WTC11 (cell line): ENCODE results near the gene PHYHIPL. TPM values are rescaled to one million over a fixed set of nuclear protein-coding genes. Genes with fewer than 3 reads are reported as not detected.

Source experiments
- ATAC-seq: fragments of 200-7000 bp; cut with Tn5 transposase; 2 replicates; pipeline ENCODE4 v1.10.0; 2021; ENCODE audit warnings: mild to moderate bottlenecking, moderate library complexity
- CTCF ChIA-PET: fragments of 300-600 bp; sonication (Branson Sonifier 250); formaldehyde crosslinking; loops from one replicate; lab custom pipeline; 2021; ENCODE audit warnings: antibody characterized with exemption; lab: Charles Lee
- POLR2A ChIA-PET: fragments of 350-600 bp; sonication (Branson Sonifier 250); formaldehyde crosslinking; loops from one replicate; lab custom pipeline; 2021; ENCODE audit warnings: antibody characterized with exemption; lab: Charles Lee
- DNase-seq: peaks from one replicate; pipeline ENCODE4 v3.0.0; 2021; ENCODE audit warnings: low spot score
- H3K27ac Mint-ChIP-seq: 2 replicates; pipeline ENCODE4 v1.8.0; 2021; ENCODE audit warnings: mixed read lengths
- H3K27me3 Mint-ChIP-seq: 2 replicates; pipeline ENCODE4 v1.8.0; 2021; ENCODE audit warnings: low read depth, mild to moderate bottlenecking, moderate library complexity, mixed read lengths
- H3K36me3 Mint-ChIP-seq: 2 replicates; pipeline ENCODE4 v1.8.0; 2021; ENCODE audit warnings: mixed read lengths
- H3K4me1 Mint-ChIP-seq: 2 replicates; pipeline ENCODE4 v1.8.0; 2022; ENCODE audit warnings: mixed read lengths
- H3K4me3 Mint-ChIP-seq: 2 replicates; pipeline ENCODE4 v1.8.0; 2021; ENCODE audit warnings: mild to moderate bottlenecking, moderate library complexity, mixed read lengths
- H3K9me3 Mint-ChIP-seq: 2 replicates; pipeline ENCODE4 v1.8.0; 2021; ENCODE audit warnings: mixed read lengths
- CREM ChIP-seq: sonication (generic); formaldehyde crosslinking; IDR thresholded peaks from 2 replicates; pipeline ENCODE4 v1.8.1; 2022; ENCODE audit warnings: mild to moderate bottlenecking, missing genetic modification reagents, moderate library complexity
- EMX1 ChIP-seq: fragments of 250-450 bp; sonication (Bioruptor Pico); IDR thresholded peaks from 2 replicates; pipeline ENCODE4 v1.8.0; 2021; ENCODE audit warnings: mild to moderate bottlenecking
- GABPB1 ChIP-seq: sonication (generic); formaldehyde crosslinking; IDR thresholded peaks from 2 replicates; pipeline ENCODE4 v1.8.1; 2023; ENCODE audit warnings: mild to moderate bottlenecking, missing genetic modification reagents
- MLX ChIP-seq: sonication (generic); formaldehyde crosslinking; IDR thresholded peaks from 2 replicates; pipeline ENCODE4 v1.8.1; 2023; ENCODE audit warnings: mild to moderate bottlenecking, missing genetic modification reagents, moderate library complexity
- MXD4 ChIP-seq: fragments of 250-450 bp; sonication (Bioruptor Pico); IDR thresholded peaks from 2 replicates; pipeline ENCODE4 v1.8.0; 2021; ENCODE audit warnings: mild to moderate bottlenecking, moderate library complexity, borderline replicate concordance
- NFATC4 ChIP-seq: fragments of 250-450 bp; sonication (Bioruptor Pico); IDR thresholded peaks from 2 replicates; pipeline ENCODE4 v1.9.0; 2021; ENCODE audit warnings: mild to moderate bottlenecking
- NFYB ChIP-seq: sonication (generic); formaldehyde crosslinking; conservative IDR thresholded peaks from 2 replicates; pipeline ENCODE4 v1.8.0; 2022; ENCODE audit warnings: low read depth, missing genetic modification reagents
- NR1H2 ChIP-seq: sonication (generic); formaldehyde crosslinking; IDR thresholded peaks from 2 replicates; pipeline ENCODE4 v1.9.0; 2021; ENCODE audit warnings: mild to moderate bottlenecking, moderate library complexity, missing genetic modification reagents
- NR3C1 ChIP-seq: sonication (generic); formaldehyde crosslinking; conservative IDR thresholded peaks from 2 replicates; pipeline ENCODE4 v1.8.1; 2023; ENCODE audit warnings: low read depth, mild to moderate bottlenecking, missing genetic modification reagents
- RORB ChIP-seq: fragments of 250-450 bp; sonication (Bioruptor Pico); IDR thresholded peaks from 2 replicates; pipeline ENCODE4 v1.9.0; 2021; ENCODE audit warnings: mild to moderate bottlenecking
- SOX15 ChIP-seq: fragments of 250-450 bp; sonication (Bioruptor Pico); IDR thresholded peaks from 2 replicates; pipeline ENCODE4 v1.9.0; 2021; ENCODE audit warnings: mild to moderate bottlenecking
- TCF7 ChIP-seq: sonication (generic); formaldehyde crosslinking; IDR thresholded peaks from 2 replicates; pipeline ENCODE4 v1.8.0; 2022; ENCODE audit warnings: mild to moderate bottlenecking, low read depth, missing genetic modification reagents, moderate library complexity
- TEAD1 ChIP-seq: sonication (generic); formaldehyde crosslinking; IDR thresholded peaks from 2 replicates; pipeline ENCODE4 v1.8.0; 2022; ENCODE audit warnings: mild to moderate bottlenecking, missing genetic modification reagents
- TEAD4 ChIP-seq: sonication (generic); formaldehyde crosslinking; IDR thresholded peaks from 2 replicates; pipeline ENCODE4 v1.8.0; 2022; ENCODE audit warnings: mild to moderate bottlenecking, missing genetic modification reagents
- ZNF423 ChIP-seq: fragments of 250-450 bp; sonication (Bioruptor Pico); IDR thresholded peaks from 2 replicates; pipeline ENCODE4 v2.1.2; 2022; ENCODE audit warnings: mild to moderate bottlenecking, moderate library complexity
- total RNA-seq: library from RNA; stranded (reverse); gene quantifications from 3 replicates; pipeline ENCODE4 v1.2.3, GENCODE V29; 2021
- TF ChIP-seq, protein P1 (sequence below): sonication (generic); formaldehyde crosslinking; IDR thresholded peaks from 2 replicates; pipeline ENCODE4 v1.8.1; 2023; ENCODE audit warnings: mild to moderate bottlenecking, missing genetic modification reagents
- TF ChIP-seq, protein P2 (sequence below): sonication (generic); formaldehyde crosslinking; IDR thresholded peaks from 2 replicates; pipeline ENCODE4 v1.8.1; 2023; ENCODE audit warnings: mild to moderate bottlenecking, missing genetic modification reagents, moderate library complexity
- TF ChIP-seq, protein P3 (sequence below): sonication (generic); formaldehyde crosslinking; IDR thresholded peaks from 2 replicates; pipeline ENCODE4 v1.8.1; 2022; ENCODE audit warnings: missing genetic modification reagents, borderline replicate concordance
- TF ChIP-seq, protein P4 (sequence below): sonication (generic); formaldehyde crosslinking; IDR thresholded peaks from 2 replicates; pipeline ENCODE4 v1.8.1; 2022; ENCODE audit warnings: low read depth, mild to moderate bottlenecking, moderate library complexity, missing genetic modification reagents, borderline replicate concordance
- TF ChIP-seq, protein P5 (sequence below): sonication (generic); formaldehyde crosslinking; IDR thresholded peaks from 2 replicates; pipeline ENCODE4 v1.8.0; 2022; ENCODE audit warnings: mild to moderate bottlenecking, missing genetic modification reagents
- TF ChIP-seq, protein P6 (sequence below): fragments of 250-450 bp; sonication (Bioruptor Pico); IDR thresholded peaks from 2 replicates; pipeline ENCODE4 v1.9.0; 2021; ENCODE audit warnings: moderate library complexity, mild to moderate bottlenecking, inconsistent platforms, borderline replicate concordance

PHYHIPL gene
- total RNA-seq, 1 experiment from 2014 or later, result 0.13 TPM

DNA sequence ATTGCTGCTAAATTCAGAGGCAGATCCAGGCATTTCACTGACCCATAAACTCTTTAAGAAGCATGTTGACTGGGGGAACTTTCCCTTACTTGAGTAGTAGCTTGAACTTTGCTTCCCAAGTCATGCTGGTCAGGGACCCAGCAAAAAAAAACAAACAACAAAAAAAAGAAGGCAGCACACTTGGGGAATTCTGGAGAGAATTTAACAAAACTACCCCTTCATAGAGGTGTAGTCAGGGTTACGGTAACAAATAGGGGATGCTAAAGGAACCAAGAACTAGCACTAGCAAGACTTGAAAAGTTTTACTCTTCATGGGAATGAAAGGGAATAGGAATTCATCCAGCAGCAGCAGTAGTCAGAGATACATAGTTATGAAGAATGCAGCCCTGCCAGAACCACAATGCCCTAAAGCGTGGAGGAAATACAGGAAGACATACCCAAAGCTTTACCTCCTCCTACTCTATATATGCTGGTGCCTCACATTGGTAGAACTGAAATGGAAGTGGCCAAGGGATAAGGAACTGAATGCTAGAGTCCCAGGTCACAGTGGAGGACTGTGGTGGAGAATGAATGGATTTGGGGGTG, 67.3 kb downstream of the PHYHIPL start (continued):
- TF ChIP-seq, protein P1, sequence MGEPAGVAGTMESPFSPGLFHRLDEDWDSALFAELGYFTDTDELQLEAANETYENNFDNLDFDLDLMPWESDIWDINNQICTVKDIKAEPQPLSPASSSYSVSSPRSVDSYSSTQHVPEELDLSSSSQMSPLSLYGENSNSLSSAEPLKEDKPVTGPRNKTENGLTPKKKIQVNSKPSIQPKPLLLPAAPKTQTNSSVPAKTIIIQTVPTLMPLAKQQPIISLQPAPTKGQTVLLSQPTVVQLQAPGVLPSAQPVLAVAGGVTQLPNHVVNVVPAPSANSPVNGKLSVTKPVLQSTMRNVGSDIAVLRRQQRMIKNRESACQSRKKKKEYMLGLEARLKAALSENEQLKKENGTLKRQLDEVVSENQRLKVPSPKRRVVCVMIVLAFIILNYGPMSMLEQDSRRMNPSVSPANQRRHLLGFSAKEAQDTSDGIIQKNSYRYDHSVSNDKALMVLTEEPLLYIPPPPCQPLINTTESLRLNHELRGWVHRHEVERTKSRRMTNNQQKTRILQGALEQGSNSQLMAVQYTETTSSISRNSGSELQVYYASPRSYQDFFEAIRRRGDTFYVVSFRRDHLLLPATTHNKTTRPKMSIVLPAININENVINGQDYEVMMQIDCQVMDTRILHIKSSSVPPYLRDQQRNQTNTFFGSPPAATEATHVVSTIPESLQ (CRISPR knock-in tag), result no peak
- no peak for TF ChIP-seq TEAD1 (CRISPR knock-in tag)
- TF ChIP-seq NFATC4, result no peak
- TF ChIP-seq, protein P2, sequence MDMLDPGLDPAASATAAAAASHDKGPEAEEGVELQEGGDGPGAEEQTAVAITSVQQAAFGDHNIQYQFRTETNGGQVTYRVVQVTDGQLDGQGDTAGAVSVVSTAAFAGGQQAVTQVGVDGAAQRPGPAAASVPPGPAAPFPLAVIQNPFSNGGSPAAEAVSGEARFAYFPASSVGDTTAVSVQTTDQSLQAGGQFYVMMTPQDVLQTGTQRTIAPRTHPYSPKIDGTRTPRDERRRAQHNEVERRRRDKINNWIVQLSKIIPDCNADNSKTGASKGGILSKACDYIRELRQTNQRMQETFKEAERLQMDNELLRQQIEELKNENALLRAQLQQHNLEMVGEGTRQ (CRISPR knock-in tag), result no peak
- no peak for TF ChIP-seq GABPB1
- no peak for TF ChIP-seq RORB (CRISPR knock-in tag)
- no peak for TF ChIP-seq ZNF423
- TF ChIP-seq MLX (CRISPR knock-in tag), result no peak

- TF ChIP-seq, protein P2 (CRISPR knock-in tag), result no peak
- TF ChIP-seq, protein P3, sequence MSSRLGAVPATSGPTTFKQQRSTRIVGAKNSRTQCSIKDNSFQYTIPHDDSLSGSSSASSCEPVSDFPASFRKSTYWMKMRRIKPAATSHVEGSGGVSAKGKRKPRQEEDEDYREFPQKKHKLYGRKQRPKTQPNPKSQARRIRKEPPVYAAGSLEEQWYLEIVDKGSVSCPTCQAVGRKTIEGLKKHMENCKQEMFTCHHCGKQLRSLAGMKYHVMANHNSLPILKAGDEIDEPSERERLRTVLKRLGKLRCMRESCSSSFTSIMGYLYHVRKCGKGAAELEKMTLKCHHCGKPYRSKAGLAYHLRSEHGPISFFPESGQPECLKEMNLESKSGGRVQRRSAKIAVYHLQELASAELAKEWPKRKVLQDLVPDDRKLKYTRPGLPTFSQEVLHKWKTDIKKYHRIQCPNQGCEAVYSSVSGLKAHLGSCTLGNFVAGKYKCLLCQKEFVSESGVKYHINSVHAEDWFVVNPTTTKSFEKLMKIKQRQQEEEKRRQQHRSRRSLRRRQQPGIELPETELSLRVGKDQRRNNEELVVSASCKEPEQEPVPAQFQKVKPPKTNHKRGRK (CRISPR knock-in tag), result no peak
- TF ChIP-seq, protein P4, sequence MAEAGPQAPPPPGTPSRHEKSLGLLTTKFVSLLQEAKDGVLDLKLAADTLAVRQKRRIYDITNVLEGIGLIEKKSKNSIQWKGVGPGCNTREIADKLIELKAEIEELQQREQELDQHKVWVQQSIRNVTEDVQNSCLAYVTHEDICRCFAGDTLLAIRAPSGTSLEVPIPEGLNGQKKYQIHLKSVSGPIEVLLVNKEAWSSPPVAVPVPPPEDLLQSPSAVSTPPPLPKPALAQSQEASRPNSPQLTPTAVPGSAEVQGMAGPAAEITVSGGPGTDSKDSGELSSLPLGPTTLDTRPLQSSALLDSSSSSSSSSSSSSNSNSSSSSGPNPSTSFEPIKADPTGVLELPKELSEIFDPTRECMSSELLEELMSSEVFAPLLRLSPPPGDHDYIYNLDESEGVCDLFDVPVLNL (CRISPR knock-in tag), result no peak
- TF ChIP-seq NFYB (no peak), TCF7 (CRISPR knock-in tag) (no peak), EMX1 (no peak), SOX15 (CRISPR knock-in tag) (no peak), TEAD4 (no peak), MXD4 (CRISPR knock-in tag) (no peak), CREM (no peak), NR3C1 (CRISPR knock-in tag) (no peak)
- ChIA-PET CTCF (no interaction called here), POLR2A (no interaction called here)
- H3K4me1 Mint-ChIP-seq, result peaks cover 5% of the 10 kb centered on the region; the same call in 1 of the 2 replicates
- H3K27ac Mint-ChIP-seq, result no peak overlapping the region
- no peak overlapping the region for H3K4me3 Mint-ChIP-seq
- no peaks in the 10 kb centered on the region for H3K27me3 Mint-ChIP-seq
- H3K9me3 Mint-ChIP-seq, result no peaks in the 10 kb centered on the region
- DNase-seq (no peak), ATAC-seq (no peak)
- no peaks in the 10 kb centered on the region for H3K36me3 Mint-ChIP-seq
Observed at GRCh38 chr10:59244871-59245270, 68.4 kb downstream of the PHYHIPL start.

DNA sequence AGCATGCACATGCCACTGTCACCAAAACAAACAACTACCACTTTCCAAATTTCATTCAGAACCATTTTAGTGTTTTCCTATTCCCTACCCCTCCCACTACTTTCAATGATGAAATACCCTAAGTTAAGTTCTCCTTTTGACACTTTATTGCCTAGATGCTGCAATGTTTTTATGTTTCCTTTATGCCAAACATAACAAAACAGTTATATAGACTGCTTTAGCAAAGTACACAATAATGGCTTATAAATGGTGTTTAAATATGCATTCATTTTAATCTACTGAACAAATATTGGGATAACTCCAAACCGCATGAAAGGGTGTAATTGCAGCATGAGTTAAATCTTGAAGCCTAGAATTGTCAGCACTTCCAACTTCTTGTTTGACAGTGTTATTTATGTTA, 69.2 kb downstream of the PHYHIPL start:
- DNase-seq, result no peak
- no peaks in the 10 kb centered on the region for H3K9me3 Mint-ChIP-seq

More for the DNA sequence above, 69.2 kb downstream of the PHYHIPL start:
- ATAC-seq, result no peak
- TF ChIP-seq, protein P2 (CRISPR knock-in tag), result no peak
- TF ChIP-seq, protein P5, sequence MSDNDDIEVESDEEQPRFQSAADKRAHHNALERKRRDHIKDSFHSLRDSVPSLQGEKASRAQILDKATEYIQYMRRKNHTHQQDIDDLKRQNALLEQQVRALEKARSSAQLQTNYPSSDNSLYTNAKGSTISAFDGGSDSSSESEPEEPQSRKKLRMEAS (CRISPR knock-in tag), result no peak
- TF ChIP-seq, protein P6, sequence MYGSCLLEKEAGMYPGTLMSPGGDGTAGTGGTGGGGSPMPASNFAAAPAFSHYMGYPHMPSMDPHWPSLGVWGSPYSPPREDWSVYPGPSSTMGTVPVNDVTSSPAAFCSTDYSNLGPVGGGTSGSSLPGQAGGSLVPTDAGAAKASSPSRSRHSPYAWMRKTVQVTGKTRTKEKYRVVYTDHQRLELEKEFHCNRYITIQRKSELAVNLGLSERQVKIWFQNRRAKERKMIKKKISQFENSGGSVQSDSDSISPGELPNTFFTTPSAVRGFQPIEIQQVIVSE, result no peak
- TF ChIP-seq NR1H2, result no peak
- TF ChIP-seq, all 79 proteins: peak for 0
- Mint-ChIP-seq H3K27me3 (no peaks in the 10 kb centered on the region), H3K36me3 (no peaks in the 10 kb centered on the region), H3K4me3 (no peak overlapping the region), H3K4me1 (peaks cover 5% of the 10 kb centered on the region; the same call in 1 of the 2 replicates), H3K27ac (no peak overlapping the region)
- ChIA-PET CTCF (no interaction called here), POLR2A (no interaction called here)
